Mesodermal cell (in vitro differentiated cells): Measurements from ENCODE around the gene CBFB.

Experiments
- H3K27ac ChIP-seq: 2 replicates; pipeline ENCODE4 v1.7.0; 2013; ENCODE audit warnings: mild to moderate bottlenecking, low read depth, low read length, moderate library complexity; ENCODE audit not compliant: severe bottlenecking
- H3K36me3 ChIP-seq: 2 replicates; pipeline ENCODE4 v1.7.1; 2013; ENCODE audit warnings: mild to moderate bottlenecking, low read length, moderate library complexity; ENCODE audit not compliant: control insufficient read depth, insufficient read depth
- H3K4me1 ChIP-seq: one replicate; pipeline ENCODE4 v1.7.1; 2013; ENCODE audit warnings: mild to moderate bottlenecking, low read length; ENCODE audit not compliant: insufficient read depth, control insufficient read depth, poor library complexity, severe bottlenecking
- H3K4me3 ChIP-seq: 2 replicates; pipeline ENCODE4 v1.7.0; 2013; ENCODE audit warnings: low read length, control low read depth, mild to moderate bottlenecking; ENCODE audit not compliant: insufficient read depth, poor library complexity, severe bottlenecking; ENCODE audit errors: extremely low read depth
- H3K9me3 ChIP-seq: 2 replicates; pipeline ENCODE4 v1.7.1; 2013; ENCODE audit warnings: mild to moderate bottlenecking, low read length, moderate library complexity; ENCODE audit not compliant: control insufficient read depth
- WGBS, 2 experiments: methylation state at CpG; one replicate each; pipeline ENCODE4 v1.1.5; 2013; ENCODE audit warnings: missing lambda C conversion rate in 2 of 2; ENCODE audit not compliant: insufficient coverage in 2 of 2; 5-methylcytosine and 5-hydroxymethylcytosine counted together

CBFB gene

DNA sequence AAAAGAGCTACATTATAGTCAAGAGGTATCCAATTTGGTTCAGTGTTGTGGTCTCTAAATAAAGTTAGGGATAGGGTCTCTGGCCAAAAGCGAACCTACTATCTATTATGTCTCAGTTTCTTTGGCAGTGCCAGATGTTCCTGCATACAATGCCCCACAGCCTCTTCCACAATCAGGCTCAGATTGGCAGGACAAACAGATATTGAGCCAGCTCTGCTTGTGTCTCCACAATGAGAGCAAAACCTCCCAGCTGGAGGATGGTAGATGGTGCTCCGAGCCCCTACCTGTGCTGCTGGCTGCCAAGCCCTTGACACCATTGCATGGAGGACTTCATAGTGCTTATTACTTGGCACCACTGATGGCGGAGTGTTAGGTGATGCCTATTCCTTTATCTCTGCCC, 100.5 kb downstream of the CBFB start:
- Histone ChIP-seq H3K36me3 (peaks cover 83% of the 10 kb centered on the region), H3K4me1 (no peaks in the 10 kb centered on the region), H3K27ac (no peak overlapping the region), H3K9me3 (no peaks in the 10 kb centered on the region), H3K4me3 (no peak overlapping the region)
- 97 to 100% methylated on average over 2 to 3 of the region's 3 CpGs for WGBS, 2 experiments

DNA sequence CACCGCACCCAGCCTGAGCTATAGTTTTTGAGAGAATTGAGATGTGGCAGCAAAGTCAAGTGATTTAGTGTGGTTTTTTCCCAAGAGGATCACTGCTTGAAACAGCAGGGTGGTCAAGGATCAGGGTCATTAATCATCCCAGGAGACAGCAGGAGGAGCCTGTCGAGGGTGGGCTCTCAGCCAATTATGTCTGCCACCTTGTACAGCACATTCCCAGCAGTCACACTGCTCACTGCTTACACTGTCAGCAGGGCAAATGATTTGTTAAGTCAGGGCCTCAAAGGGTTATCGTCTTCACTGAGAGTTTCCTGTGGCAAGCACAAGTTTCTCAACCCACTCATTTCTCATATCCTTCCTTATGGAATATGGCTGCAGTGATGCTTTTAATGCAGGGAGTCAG, 108.7 kb downstream of the CBFB start:
- Histone ChIP-seq H3K27ac (no peak overlapping the region), H3K36me3 (peaks cover 93% of the 10 kb centered on the region), H3K4me1 (no peaks in the 10 kb centered on the region), H3K9me3 (no peaks in the 10 kb centered on the region), H3K4me3 (no peak overlapping the region)
- WGBS, 2 experiments: 82 to 94% methylated on average over 2 to 3 of the region's 3 CpGs

DNA sequence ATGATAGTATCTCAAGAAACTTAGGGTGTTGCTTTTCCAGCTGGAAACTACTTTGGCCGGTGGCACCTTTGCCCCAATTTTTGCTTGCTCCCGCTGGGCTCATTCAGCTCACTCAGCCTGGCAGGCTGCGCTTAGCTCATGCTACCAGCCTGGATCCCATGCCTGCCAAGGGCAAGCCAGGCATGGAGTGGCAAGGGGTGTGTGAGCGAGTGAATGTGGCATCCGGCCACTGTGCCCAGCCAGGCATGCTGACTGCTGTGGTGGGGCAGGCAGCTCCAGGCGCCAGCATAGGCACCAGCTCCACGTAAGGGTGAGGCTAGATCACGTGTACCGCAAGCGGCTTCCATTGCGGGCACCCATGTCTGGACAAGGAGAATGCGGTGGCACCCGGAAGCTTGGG, 112.4 kb downstream of the CBFB start:
- no peak overlapping the region for H3K27ac ChIP-seq
- peaks cover 94% of the 10 kb centered on the region for H3K36me3 ChIP-seq
- no peaks in the 10 kb centered on the region for H3K9me3 ChIP-seq
- 94 to 96% methylated on average over 13 of the region's 13 CpGs for WGBS, 2 experiments
- no peaks in the 10 kb centered on the region for H3K4me1 ChIP-seq
- no peak overlapping the region for H3K4me3 ChIP-seq

DNA sequence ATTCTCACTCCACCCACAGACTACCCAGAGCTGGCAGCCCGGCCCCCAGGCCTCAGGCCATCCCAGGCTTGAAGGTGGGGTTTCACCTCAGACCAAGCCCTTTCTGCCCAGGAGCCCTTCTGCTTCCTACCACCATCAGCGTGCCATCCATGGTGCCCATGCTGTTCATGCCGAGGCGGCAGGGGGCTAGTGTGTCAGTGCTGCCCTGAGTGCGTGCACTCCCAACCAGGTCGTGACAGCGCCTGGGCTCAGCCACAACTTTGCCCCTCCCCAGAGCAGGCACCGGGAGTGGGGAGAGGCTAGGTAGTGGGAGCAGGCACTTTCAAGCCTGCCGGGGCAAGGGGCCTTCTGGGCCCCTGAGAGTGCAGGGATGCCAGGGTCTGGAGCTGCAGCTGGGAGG, 113.4 kb downstream of the CBFB start:
- H3K9me3 ChIP-seq: no peaks in the 10 kb centered on the region
- H3K4me3 ChIP-seq: no peak overlapping the region
- no peak overlapping the region for H3K27ac ChIP-seq
- H3K4me1 ChIP-seq: no peaks in the 10 kb centered on the region
- 92 to 100% methylated on average over 2 to 5 of the region's 9 CpGs for WGBS, 2 experiments
- H3K36me3 ChIP-seq: peaks cover 94% of the 10 kb centered on the region

DNA sequence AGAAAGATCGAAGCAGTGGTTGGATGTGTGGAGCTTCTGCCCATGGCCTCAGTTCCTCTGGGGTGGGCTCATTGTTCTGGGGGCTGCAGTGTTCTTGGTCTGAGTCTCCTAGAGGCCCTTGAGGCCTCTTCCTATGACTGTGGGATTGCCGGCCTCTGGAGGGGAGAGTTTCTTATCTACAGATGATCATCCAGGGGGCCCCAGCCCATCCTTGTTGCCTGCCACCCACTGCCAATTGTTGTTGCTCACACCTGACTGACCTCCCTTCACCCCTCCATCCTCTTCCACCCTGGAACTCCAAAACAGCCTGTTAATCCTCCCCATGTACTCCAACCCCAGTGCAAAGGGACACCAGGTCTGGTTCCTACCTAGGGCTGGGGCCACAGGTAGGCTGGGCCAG, 116.0 kb downstream of the CBFB start:
- no peaks in the 10 kb centered on the region for H3K9me3 ChIP-seq
- WGBS, 2 experiments: 90 to 100% methylated on average over 2 of the region's 2 CpGs
- H3K36me3 ChIP-seq: peaks cover 96% of the 10 kb centered on the region
- no peak overlapping the region for H3K27ac ChIP-seq
- no peaks in the 10 kb centered on the region for H3K4me1 ChIP-seq
- no peak overlapping the region for H3K4me3 ChIP-seq

DNA sequence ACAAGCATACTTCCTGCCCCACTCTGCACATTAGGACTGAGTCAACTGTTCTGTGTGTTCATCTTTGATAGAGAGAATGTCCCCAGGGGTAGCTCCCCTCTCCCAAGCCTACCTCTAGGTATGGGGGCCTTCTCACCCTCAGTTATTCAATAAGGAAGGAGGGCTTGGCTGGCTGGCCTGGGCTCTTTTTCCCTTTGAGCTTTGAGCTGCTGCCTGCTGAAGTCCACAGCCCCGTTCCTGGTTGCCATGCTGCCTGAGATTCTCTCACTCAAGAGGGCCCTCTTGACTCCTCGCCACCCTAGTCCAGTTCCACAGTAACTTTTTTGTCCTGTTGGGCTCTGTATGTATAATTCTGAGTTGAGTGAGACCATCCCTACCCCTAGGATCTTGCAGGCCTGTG, 116.8 kb downstream of the CBFB start:
- H3K4me3 ChIP-seq: no peak overlapping the region
- no peaks in the 10 kb centered on the region for H3K9me3 ChIP-seq
- H3K4me1 ChIP-seq: no peaks in the 10 kb centered on the region
- no peak overlapping the region for H3K27ac ChIP-seq
- WGBS, 2 experiments: no CpG with 5 or more reads among the region's 2 CpGs
- peaks cover 88% of the 10 kb centered on the region for H3K36me3 ChIP-seq

DNA sequence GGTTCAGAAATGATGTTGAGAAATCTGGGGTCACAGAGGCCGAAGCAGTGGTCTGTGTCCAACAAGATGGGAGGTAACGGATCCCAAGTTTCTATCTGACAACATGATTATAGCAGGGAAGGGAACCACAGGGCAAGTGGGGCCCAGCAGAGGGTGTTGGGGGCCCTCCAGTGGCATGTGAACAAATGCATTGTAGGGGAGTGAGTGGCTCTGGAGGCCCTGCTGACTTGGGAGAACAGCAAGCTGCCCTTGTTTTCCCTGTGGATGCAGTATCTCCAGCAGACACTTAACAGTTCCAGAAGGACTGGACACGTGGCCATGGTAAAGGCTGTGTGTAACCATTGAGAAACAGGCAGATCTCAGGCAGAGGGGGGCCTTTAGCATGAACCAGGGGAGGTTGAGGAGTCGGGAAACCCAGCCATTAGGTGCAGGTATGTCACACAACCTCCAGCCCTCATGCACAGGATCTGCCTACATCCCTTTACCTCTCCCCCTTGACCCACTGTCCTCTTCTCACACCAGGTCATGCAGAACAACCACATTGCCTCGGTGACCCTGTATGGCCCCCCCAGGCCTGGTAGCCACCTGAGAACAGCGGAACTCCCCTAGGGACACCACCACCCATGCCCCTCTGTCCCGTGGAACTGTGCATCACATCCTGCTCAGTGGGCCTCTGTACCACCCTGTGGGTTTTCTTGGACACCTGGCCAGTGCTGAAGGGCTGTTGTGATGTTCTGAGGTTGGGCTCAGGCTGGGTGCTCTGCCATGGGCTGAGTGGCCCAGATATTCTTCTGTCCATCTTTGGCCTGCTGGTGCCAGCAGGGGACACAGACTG, 117.8 kb downstream of the CBFB start:
- Histone ChIP-seq H3K27ac (no peak overlapping the region), H3K4me1 (no peaks in the 10 kb centered on the region), H3K9me3 (no peaks in the 10 kb centered on the region), H3K4me3 (no peak overlapping the region), H3K36me3 (peaks cover 78% of the 10 kb centered on the region)
- WGBS, 2 experiments: 95 to 96% methylated on average over 5 to 6 of the region's 7 CpGs

DNA sequence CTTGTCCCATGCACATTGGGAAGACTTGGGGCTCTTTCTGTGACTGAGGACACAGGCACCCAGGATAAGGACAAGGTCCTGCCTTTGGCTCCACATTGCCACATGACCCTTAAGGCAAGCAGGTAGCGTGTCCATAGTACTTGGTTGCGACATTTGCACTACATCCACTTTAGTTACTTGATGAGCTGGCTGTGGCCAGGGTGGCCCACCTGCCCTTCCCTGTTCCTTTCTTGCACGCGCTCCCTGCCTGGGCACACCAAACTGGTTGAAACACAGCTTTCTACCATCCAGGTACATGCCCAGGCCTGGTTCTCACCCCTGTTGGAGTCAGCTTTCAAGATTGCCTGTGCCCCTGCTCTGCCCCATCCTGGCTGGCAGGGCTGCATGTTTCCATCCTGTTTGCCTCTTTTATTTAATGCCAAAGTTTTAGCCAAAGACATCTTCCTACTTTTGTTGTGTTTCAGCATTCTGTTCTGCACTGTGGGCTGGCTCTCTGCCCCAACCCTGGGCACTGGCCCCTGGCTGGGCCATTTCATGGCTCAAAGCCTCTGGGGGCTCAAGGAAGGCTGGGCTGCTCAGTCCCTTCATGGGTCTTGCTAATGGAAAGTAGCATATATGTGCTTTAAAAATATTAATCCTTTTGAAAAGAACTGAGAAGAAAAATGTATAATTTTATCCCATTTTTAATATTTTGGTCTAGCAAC, 118.6 kb downstream of the CBFB start:
- peaks cover 70% of the 10 kb centered on the region for H3K36me3 ChIP-seq
- no peak overlapping the region for H3K27ac ChIP-seq
- no peaks in the 10 kb centered on the region for H3K4me1 ChIP-seq
- no peaks in the 10 kb centered on the region for H3K9me3 ChIP-seq
- 85 to 98% methylated on average over 4 of the region's 4 CpGs for WGBS, 2 experiments
- no peak overlapping the region for H3K4me3 ChIP-seq

DNA sequence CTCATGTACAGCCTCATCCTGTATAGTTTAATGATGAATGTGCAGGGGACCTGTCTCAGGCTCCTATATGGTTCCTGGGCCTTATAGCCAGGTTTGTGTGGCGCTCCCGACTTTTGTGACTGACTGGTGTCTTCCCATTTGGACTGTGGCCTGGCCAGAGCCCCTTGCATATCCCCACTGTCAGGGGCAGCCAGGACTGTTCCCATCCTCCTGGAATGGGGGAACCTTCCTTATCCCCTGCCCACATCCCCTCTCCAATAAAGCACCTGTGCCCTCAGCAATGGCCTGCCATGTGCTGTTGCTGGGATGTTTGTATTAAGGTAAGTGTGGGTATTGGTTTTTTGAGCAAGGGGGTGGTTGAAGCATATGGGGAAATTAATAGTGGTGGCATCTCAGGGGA, 119.3 kb downstream of the CBFB start:
- Histone ChIP-seq H3K9me3 (no peaks in the 10 kb centered on the region), H3K27ac (no peak overlapping the region), H3K4me1 (no peaks in the 10 kb centered on the region), H3K36me3 (peaks cover 63% of the 10 kb centered on the region), H3K4me3 (no peak overlapping the region)
- WGBS, 2 experiments: 93 to 100% methylated on average over 2 of the region's 2 CpGs

DNA sequence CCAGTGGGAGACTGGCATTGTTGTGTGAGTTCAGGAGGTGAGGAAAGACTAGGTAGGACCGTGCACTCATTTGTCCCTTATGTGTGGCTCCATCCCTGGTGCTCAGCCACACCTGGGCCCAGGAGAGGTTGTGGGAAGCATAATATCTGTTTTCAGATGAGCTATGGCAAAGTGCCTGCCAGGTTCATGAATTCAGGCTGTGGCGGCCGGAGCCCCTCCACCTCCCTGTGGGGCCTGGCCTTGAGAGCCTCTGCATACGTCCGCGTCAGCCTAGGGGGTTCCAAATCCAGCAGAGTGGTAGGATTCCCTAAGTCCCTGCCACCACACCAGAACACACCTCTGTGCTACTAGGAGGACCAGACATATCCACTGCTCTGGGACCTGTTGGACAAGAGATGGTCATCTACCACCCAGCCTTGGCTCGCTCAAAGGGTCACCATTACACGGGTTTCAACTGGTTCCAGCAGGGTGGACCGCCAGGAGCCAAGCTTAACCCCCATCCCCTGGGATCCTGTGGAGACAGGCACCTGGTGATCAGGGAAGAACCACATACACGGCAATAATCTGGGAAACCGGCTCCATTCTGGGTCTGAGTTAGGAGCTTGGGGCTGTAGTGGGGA, 119.8 kb downstream of the CBFB start:
- Histone ChIP-seq H3K27ac (no peak overlapping the region), H3K36me3 (peaks cover 59% of the 10 kb centered on the region), H3K4me3 (no peak overlapping the region), H3K9me3 (no peaks in the 10 kb centered on the region), H3K4me1 (no peaks in the 10 kb centered on the region)
- WGBS, 2 experiments: 97% methylated on average over 8 to 10 of the region's 11 CpGs
